Stimulated activated CD4-positive, alpha-beta T cell treated with anti-CD3 and anti-CD28 coated beads, Interleukin-2, amount 100 ng/mL, for 4 hours (primary cell): ENCODE results near the gene TMEM255B.

Source experiments
- DNase-seq: peaks from one replicate; pipeline ENCODE4 v3.0.0-alpha.2; 2020; ENCODE audit warnings: low read depth

TMEM255B gene

DNA sequence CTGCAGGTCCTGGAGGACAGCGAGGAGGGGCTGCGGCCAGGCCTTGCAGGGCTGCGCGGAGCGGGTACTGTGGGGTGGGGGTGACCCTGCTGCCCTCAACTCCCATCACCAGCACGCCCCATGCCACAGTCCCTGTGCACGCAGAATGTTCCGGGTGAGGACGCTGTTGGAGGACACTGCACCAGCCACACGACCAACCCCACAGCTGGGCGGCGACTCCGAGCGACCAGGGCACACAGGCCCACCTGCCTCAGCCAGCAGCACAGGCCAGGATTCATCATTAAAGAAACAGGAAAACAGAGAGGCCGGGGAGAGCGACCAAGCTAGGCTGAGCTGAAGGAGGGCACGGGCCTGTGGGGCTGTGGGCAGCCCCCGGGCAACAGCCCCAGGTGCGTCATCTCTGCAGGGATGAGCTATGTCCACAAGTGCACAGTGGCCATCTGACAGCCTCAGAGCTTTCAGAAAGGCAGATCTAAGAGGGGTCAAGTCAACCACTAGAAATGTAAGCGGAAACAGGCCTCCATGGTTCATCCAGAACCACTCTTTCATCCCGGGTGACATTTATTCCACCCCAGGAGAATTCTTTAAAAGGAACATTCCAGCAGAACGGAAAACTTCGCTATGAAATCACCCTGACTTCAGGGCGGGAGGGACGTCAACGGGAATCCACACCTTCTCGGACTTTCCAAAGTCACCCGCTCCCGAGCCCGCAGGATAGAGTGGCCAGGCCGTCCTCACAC, 103.3 kb downstream of the TMEM255B start:
- no peak for DNase-seq

DNA sequence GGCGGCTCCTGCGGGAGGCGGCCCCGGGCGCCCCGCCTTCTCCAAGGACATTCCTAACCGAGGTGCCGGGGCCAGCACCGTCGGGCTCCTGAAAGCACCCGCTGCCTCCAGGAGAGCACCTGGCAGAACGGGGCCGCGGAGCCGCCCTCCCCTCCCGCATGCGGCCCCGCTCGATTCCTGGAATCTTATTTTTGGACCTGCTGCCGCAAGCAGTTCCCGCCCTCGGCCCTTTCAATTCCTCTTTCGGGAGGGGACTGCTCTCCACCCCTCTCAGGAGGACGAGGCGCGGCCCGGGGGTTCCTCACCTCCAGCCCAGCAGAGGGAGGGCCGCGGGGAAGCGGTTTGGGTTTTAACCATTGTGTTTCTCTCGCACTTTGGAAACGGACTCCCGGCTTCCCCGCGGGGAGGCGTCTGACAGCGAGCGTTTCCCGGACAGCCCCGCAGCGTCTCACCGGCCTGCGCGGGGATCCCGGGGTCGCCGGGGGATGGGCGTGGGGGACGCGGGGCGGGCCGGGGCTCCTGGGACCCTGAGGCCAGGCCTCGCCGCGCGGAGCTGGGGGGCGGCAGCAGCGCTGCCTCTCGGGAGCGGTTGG, 104.0 kb downstream of the TMEM255B start:
- no peak for DNase-seq

DNA sequence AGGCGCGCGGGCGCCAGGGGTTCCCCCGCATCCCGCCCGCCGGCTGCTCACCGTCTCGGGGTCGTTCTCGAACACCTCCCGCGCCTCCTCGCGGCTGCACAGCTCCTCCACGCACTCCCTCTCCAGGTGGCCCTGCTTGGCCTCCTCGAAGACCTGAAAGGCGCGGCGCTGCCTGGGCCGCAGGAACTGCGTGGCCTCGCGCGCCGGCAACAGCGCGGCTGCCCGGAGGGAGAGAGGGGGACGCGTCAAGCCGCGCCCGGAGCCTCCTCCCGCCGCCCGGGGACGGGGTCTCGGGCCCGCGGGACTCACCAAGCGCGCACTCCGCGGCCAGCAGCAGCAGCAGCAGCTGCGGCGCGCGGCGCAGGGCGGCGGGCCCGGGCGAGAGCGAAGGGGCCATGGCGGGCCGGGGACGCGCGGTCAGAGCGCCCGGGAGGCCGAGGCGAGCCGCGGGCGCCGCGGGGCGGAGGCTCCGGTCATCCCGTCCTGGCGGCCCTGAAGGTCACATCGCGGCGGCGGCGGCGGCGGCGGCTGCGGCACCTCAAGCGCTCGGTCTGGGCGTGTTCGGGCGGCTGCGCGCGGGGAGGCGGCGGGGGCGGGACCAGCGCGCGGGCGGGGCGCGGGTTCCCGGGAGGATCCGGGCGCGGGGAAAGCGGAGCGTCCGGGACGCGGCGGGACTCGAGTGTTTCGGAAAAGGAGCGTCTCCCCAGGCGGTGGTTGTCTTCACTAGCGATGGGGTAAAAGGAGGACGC, 104.7 kb downstream of the TMEM255B start, which contains the start of gene GAS6:
Gene GAS6 (minus strand): TSS at position 553 of the 749 bp plus-strand sequence. CDS start 156 bp downstream, at position 397.
- no peak for DNase-seq

DNA sequence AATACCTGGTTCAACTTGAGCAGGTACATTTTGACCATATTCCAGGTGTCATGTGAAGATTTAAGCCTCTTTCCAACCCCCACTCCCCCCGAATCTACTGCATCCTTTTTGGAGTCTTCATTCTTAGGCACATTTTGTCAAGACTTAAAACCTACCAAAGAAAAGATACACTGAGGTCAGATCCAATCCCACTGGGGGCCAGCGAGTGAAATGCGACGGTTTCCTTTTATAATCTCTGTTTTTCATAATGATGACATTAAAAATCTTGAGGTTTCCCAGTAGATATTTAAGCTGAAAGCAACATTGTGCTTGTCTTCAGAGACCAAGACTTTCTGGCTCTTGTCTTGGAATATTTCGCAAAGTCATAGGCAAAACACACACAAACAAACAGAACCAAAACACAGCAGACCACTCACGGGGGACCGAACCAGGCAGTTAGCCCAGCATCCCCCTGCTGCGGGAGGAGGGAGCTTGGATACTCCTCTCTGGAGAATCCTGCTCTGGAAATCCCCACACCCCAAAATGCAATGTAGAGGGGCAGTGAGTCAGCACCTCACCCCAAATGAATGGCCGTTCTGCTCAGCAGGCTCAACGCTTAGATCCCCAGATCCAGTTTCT, 105.4 kb downstream of the TMEM255B start:
- no peak for DNase-seq

DNA sequence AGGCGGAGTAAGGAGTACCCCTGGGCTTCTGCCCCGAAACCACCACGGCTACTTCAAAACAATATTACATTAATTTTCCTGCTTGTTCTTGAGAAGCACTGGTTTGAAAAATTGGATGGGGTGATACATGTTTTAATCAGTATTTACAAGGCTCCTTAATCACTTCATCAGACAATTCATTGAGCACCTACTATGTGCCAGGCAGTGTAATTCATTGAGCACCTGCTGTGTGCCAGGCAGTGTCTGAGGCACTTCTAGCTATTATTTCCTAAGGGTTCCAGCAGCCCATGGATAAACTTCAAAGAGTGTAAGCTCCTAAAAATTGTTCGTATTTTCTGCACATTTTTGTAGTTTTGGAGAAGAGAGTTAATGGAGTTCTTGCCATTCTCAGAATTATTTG, 106.4 kb downstream of the TMEM255B start:
- no peak for DNase-seq
